H9 (cell line): ENCODE data around the gene NKIRAS1. TPM values are rescaled to one million over a fixed set of nuclear protein-coding genes. Genes with fewer than 3 reads are reported as not detected.
A peak's percentile ranks its signal among the peaks of the same experiment; 100 is the strongest.

Experiments used
- DNase-seq: peaks from one replicate; pipeline ENCODE4 v3.0.0-alpha.2; 2017
- H2AFZ ChIP-seq: one replicate; pipeline ENCODE4 v1.6.1; 2013; ENCODE audit warnings: mild to moderate bottlenecking, low read length, control low read depth, moderate library complexity
- H2AK5ac ChIP-seq: 2 replicates; pipeline ENCODE4 v1.6.1; 2013; ENCODE audit warnings: low read length, control low read depth, mixed read lengths; ENCODE audit not compliant: insufficient read length
- H2BK120ac ChIP-seq: one replicate; pipeline ENCODE4 v1.6.1; 2013; ENCODE audit warnings: low read depth, mild to moderate bottlenecking, low read length, control low read depth, inconsistent platforms; ENCODE audit not compliant: poor library complexity, severe bottlenecking
- H2BK12ac ChIP-seq: 2 replicates; pipeline ENCODE4 v1.6.1; 2013; ENCODE audit warnings: low read length, control low read depth, mixed read lengths, low read depth; ENCODE audit not compliant: insufficient read length
- H2BK15ac ChIP-seq: 2 replicates; pipeline ENCODE4 v1.6.1; 2013; ENCODE audit warnings: low read depth, low read length, control low read depth
- H2BK20ac ChIP-seq: one replicate; pipeline ENCODE4 v1.6.1; 2013; ENCODE audit warnings: low read depth, mild to moderate bottlenecking, low read length, control low read depth, inconsistent platforms; ENCODE audit not compliant: poor library complexity, severe bottlenecking
- H2BK5ac ChIP-seq: 2 replicates; pipeline ENCODE4 v1.6.1; 2013; ENCODE audit warnings: low read length, control low read depth, mixed read lengths; ENCODE audit not compliant: insufficient read length
- H3K14ac ChIP-seq: 2 replicates; pipeline ENCODE4 v1.6.1; 2013; ENCODE audit warnings: low read length, control low read depth; ENCODE audit not compliant: insufficient read depth
- H3K18ac ChIP-seq: 2 replicates; pipeline ENCODE4 v1.6.1; 2013; ENCODE audit warnings: low read depth, mild to moderate bottlenecking, mixed read lengths, low read length, control low read depth; ENCODE audit not compliant: insufficient read length
- H3K23ac ChIP-seq: 2 replicates; pipeline ENCODE4 v1.6.1; 2013; ENCODE audit warnings: low read length, control low read depth, mixed read lengths, low read depth; ENCODE audit not compliant: insufficient read length
- H3K23me2 ChIP-seq: 2 replicates; pipeline ENCODE4 v1.6.1; 2013; ENCODE audit warnings: low read depth, mild to moderate bottlenecking, mixed read lengths, low read length, control low read depth; ENCODE audit not compliant: insufficient read length, poor library complexity, severe bottlenecking
- H3K27ac ChIP-seq: 2 replicates; pipeline ENCODE4 v1.5.1; 2013; ENCODE audit warnings: low read length, control low read depth, mixed read lengths, low read depth; ENCODE audit not compliant: insufficient read length
- H3K27me3 ChIP-seq: 2 replicates; pipeline ENCODE4 v1.6.1; 2013; ENCODE audit warnings: low read length, control low read depth, inconsistent platforms; ENCODE audit not compliant: insufficient read depth
- H3K4ac ChIP-seq: 2 replicates; pipeline ENCODE4 v1.6.1; 2013; ENCODE audit warnings: low read depth, mild to moderate bottlenecking, control low read depth, inconsistent platforms, low read length, moderate library complexity
- H3K4me1 ChIP-seq: 2 replicates; pipeline ENCODE4 v1.6.1; 2013; ENCODE audit warnings: low read length, control low read depth, inconsistent platforms; ENCODE audit not compliant: insufficient read depth
- H3K4me2 ChIP-seq: 2 replicates; pipeline ENCODE4 v1.6.1; 2013; ENCODE audit warnings: low read length, control low read depth, mixed read lengths; ENCODE audit not compliant: insufficient read length, insufficient read depth
- H3K56ac ChIP-seq: 2 replicates; pipeline ENCODE4 v1.6.1; 2013; ENCODE audit warnings: low read depth, mild to moderate bottlenecking, mixed read lengths, low read length, control low read depth; ENCODE audit not compliant: insufficient read length
- H3K79me1 ChIP-seq: 2 replicates; pipeline ENCODE4 v1.6.1; 2013; ENCODE audit warnings: low read depth, mild to moderate bottlenecking, moderate library complexity, low read length, control low read depth, inconsistent platforms; ENCODE audit not compliant: insufficient read depth, poor library complexity, severe bottlenecking
- H3K79me2 ChIP-seq: 2 replicates; pipeline ENCODE4 v1.6.1; 2013; ENCODE audit warnings: low read length, control low read depth, inconsistent platforms; ENCODE audit not compliant: insufficient read depth
- H3K9ac ChIP-seq: 2 replicates; pipeline ENCODE4 v1.6.1; 2013; ENCODE audit warnings: low read length, control low read depth, mixed read lengths; ENCODE audit not compliant: insufficient read length; ENCODE audit errors: extremely low read depth
- H3K9me3 ChIP-seq: one replicate; pipeline ENCODE4 v1.6.1; 2013; ENCODE audit warnings: low read depth, low read length, inconsistent platforms; ENCODE audit not compliant: control insufficient read depth
- H3T11ph ChIP-seq: one replicate; pipeline ENCODE4 v1.6.1; 2013; ENCODE audit warnings: mild to moderate bottlenecking, low read length, control low read depth, inconsistent platforms
- H4K20me1 ChIP-seq: one replicate; pipeline ENCODE4 v1.6.1; 2013; ENCODE audit not compliant: control insufficient read depth, insufficient read length, insufficient read depth
- H4K5ac ChIP-seq: 2 replicates; pipeline ENCODE4 v1.6.1; 2013; ENCODE audit warnings: low read depth, mild to moderate bottlenecking, mixed read lengths, low read length, control low read depth; ENCODE audit not compliant: insufficient read length
- H4K8ac ChIP-seq: replicated peaks from 2 replicates; pipeline ENCODE4 v1.6.1; 2013; ENCODE audit warnings: low read length, control low read depth, mixed read lengths, low read depth; ENCODE audit not compliant: insufficient read length
- H4K91ac ChIP-seq: 2 replicates; pipeline ENCODE4 v1.6.1; 2013; ENCODE audit warnings: low read depth, mild to moderate bottlenecking, moderate library complexity, mixed read lengths, low read length, control low read depth; ENCODE audit not compliant: insufficient read length
- H3K27ac Mint-ChIP-seq, 3 experiments: 2 replicates in 2 of 3; 3 replicates in 1 of 3; pipeline ENCODE4 v1.8.0; 2020 to 2021; ENCODE audit warnings: mixed read lengths in 3 of 3, mild to moderate bottlenecking in 1 of 3, moderate library complexity in 1 of 3
- H3K27me3 Mint-ChIP-seq: 2 replicates; pipeline ENCODE4 v1.8.0; 2021; ENCODE audit warnings: low read depth, mild to moderate bottlenecking, moderate library complexity, mixed read lengths
- H3K36me3 Mint-ChIP-seq, 3 experiments: 2 replicates in 2 of 3; 3 replicates in 1 of 3; pipeline ENCODE4 v1.8.0; 2020 to 2021; ENCODE audit warnings: low read depth in 3 of 3, mixed read lengths in 3 of 3; ENCODE audit not compliant: insufficient read depth in 1 of 3
- H3K4me1 Mint-ChIP-seq, 2 experiments: 2 replicates each; pipeline ENCODE4 v1.8.0; 2020; ENCODE audit warnings: mixed read lengths in 2 of 2
- H3K4me3 Mint-ChIP-seq, 2 experiments: 2 replicates in 1 of 2; 3 replicates in 1 of 2; pipeline ENCODE4 v1.8.0; 2020 to 2021; ENCODE audit warnings: mild to moderate bottlenecking in 2 of 2, mixed read lengths in 2 of 2, moderate library complexity in 1 of 2
- H3K9me3 Mint-ChIP-seq, 2 experiments: 2 replicates in 1 of 2; 3 replicates in 1 of 2; pipeline ENCODE4 v1.8.0; 2020; ENCODE audit warnings: mild to moderate bottlenecking in 2 of 2, mixed read lengths in 2 of 2, moderate library complexity in 1 of 2
- CTCF ChIP-seq: fragments of 200-600 bp; sonication (generic); conservative IDR thresholded peaks from 3 replicates; pipeline ENCODE4 v1.8.0; 2021; ENCODE audit warnings: antibody characterized with exemption, mild to moderate bottlenecking
- WGBS: extraction: QIAGEN DNeasy Blood & Tissue Kit; methylation state at CpG from one replicate; pipeline ENCODE4 v1.1.7; 2013; ENCODE audit warnings: missing lambda C conversion rate, low lambda C conversion rate, mixed read lengths; ENCODE audit not compliant: insufficient read length; ENCODE audit errors: extremely low coverage; 5-methylcytosine and 5-hydroxymethylcytosine counted together
- total RNA-seq: library from RNA; stranded (reverse); gene quantifications from 2 replicates; pipeline ENCODE4 v1.2.1, GENCODE V29; 2021

Gene NKIRAS1
- total RNA-seq, 1 experiment from 2014 or later: 6.1 TPM

GRCh38 chr3:23863060-23863459 is 53.7 kb downstream of the NKIRAS1 start:
- no peak overlapping the region for H4K91ac ChIP-seq
- peaks cover 12% of the 10 kb centered on the region; the same call in 1 of the 2 replicates for H3K79me2 ChIP-seq
- peaks cover 39 to 50% of the 10 kb centered on the region in 2 experiments for H3K4me1 Mint-ChIP-seq

More at GRCh38 chr3:23863060-23863459, 53.7 kb downstream of the NKIRAS1 start:
- peak overlapping the region in 1 of 3 experiments; percentile 20; a peak in 1 of 7 replicates for H3K27ac Mint-ChIP-seq
- Histone ChIP-seq H2BK120ac (no peak overlapping the region), H3K4ac (no peak overlapping the region), H3T11ph (no peak overlapping the region), H4K8ac (no peak overlapping the region), H3K79me1 (peaks cover 9% of the 10 kb centered on the region), H3K4me1 (peaks cover 12% of the 10 kb centered on the region; the same call in 1 of the 2 replicates), H3K27me3 (no peaks in the 10 kb centered on the region), H3K14ac (no peak overlapping the region), H3K4me2 (no peak overlapping the region), H4K5ac (no peak overlapping the region), H2BK12ac (no peak overlapping the region), H3K56ac (no peak overlapping the region), H3K18ac (no peak overlapping the region), H3K23ac (no peak overlapping the region), H3K23me2 (no peaks in the 10 kb centered on the region), H2BK20ac (no peak overlapping the region), H3K9me3 (no peaks in the 10 kb centered on the region), H4K20me1 (no peaks in the 10 kb centered on the region), H2AFZ (no peak overlapping the region), H3K27ac (no peak overlapping the region), H3K9ac (no peak overlapping the region), H2BK15ac (no peak overlapping the region), H2BK5ac (no peak overlapping the region), H2AK5ac (no peak overlapping the region)
- peaks cover 4 to 12% (median 11%) of the 10 kb centered on the region in 3 experiments; a peak in 5 of 7 replicates for H3K36me3 Mint-ChIP-seq
- H3K27me3 Mint-ChIP-seq: no peaks in the 10 kb centered on the region
- no peak for DNase-seq
- H3K9me3 Mint-ChIP-seq: no peaks in the 10 kb centered on the region
- no peak overlapping the region for H3K4me3 Mint-ChIP-seq
- no peak for TF ChIP-seq CTCF
- WGBS: no CpG with 5 or more reads among the region's 1 CpG
